Measurements from ENCODE around the gene MAB21L1. TPM values are rescaled to one million over a fixed set of nuclear protein-coding genes. Genes with fewer than 3 reads are reported as not detected.

The MAB21L1 gene
- 1.1 and 1.9 TPM in 2 replicates for total RNA-seq

GRCh38 chr13:35475960-35476943 is at the start of gene MAB21L1:
Gene MAB21L1, minus strand, starts transcription at chr13:35476689. Its CDS starts 551 bp downstream, at chr13:35476138.

